GM21515 (cell line): Measurements from ENCODE around the gene CELSR3.

Experiments used
- ATAC-seq: cut with Tn5 transposase; IDR thresholded peaks from one replicate; pipeline ENCODE4 v1.9.1; 2021; ENCODE audit not compliant: unreplicated experiment

Gene CELSR3

DNA sequence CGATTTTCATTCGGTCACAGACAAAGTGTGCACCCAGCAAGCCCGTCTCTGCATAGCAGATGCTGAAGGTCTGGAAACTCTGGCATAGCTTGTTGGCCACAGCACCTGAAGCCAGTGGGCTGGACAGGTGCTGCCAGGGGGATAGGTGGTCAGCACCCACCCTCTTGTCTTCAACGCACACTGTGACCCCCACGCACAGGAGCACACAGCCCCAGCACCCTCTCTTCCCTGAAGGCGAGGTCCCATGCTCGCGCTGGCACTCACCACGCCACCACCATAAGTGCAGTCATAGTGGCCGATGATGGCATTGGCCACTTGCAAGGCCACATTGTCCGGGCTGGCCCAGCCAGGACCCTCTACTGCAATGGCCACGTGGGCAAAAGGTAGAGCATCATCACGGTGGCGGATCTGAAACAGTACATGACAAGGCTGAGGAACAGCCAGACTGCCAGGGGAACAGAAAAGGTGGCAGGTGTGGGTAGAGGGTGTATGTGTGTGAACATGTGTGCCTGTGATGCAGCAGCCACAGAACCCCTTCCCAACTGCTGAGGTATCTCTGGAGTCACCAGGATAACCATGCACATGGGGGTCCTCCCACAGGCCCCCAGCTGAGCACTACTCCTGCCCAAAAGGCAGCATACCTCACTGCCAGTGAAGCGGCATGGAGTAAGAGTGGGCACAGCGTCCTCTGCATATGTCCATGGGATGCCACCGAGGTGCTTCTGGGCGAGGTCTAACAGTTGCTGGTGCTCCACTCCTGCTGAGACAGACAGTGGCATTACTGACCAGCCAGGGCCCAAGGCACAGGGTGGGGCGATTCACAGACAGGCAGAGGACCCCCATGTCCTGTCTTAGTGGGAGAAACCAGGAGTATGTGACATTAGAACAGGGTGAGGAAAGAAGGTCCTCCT is 61.7 kb downstream of the CELSR3 start:
- no peak for ATAC-seq

- ATAC-seq = no peak
Observed at GRCh38 chr3:48599509-48600285, 63.0 kb downstream of the CELSR3 start.

GRCh38 chr3:48599077-48599501 is 63.6 kb downstream of the CELSR3 start:
- ATAC-seq = no peak

GRCh38 chr3:48598323-48599076 is 64.2 kb downstream of the CELSR3 start:
- no peak for ATAC-seq

- no peak for ATAC-seq
Observed at GRCh38 chr3:48597408-48597800, 65.3 kb downstream of the CELSR3 start.

- ATAC-seq = no peak
Observed at GRCh38 chr3:48596676-48597407, 65.8 kb downstream of the CELSR3 start.

GRCh38 chr3:48596157-48596556 is 66.5 kb downstream of the CELSR3 start:
- no peak for ATAC-seq

DNA sequence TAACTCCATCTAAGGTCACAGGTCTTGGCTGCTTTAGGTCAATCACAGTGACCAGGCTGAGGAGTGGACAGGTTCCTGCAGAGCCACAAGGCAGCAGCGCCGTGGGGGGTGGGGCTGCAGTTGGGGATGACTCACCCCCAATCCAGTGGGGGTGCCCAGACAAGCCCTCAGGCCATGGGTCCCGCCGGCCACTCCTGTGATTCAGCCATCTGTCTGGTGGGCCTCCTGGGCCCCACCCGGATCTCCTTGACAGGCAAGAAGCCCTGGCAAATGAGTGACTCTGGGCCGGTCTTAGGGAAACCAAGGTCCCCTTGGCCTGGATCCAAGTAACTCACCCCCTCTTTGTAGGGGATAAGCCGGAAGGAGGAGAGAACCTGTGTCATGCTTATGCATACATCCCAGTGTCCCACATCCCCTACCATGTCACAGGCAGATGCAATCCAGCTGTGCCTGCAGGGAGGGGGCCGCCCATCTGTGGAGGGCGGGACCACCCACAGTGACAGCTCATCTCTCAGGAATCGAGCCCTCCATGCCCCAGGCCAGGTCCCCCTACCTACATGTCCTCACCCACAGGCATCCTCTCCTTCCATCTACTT is 67.1 kb downstream of the CELSR3 start:
- no peak for ATAC-seq

DNA sequence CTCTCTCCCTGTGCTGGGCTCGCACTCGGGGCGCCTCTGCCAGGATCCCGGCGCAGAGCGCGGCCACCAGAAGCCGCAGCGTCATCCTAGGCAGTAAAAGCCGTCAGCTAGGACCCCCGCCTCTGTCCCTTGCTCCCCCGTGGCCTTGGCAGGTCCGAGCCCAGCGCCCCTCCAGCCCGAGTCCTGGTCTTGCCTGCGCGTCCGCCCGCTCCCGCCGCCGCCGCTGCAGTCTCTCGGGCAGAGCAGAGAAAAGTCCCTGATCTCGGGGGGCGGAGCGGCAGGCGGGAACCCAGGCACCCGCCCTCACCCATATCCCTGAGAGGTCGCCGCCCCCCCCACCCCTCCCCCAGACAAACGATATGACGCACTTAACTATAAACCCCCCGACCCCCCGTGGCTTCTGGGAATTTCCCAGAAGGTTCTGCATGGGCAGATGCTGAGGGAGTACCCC is 67.6 kb downstream of the CELSR3 start, which contains the start of gene COL7A1:
Gene COL7A1 (minus strand): TSS at position 255 of the 451 bp plus-strand sequence. CDS start 170 bp downstream, at position 85.
- ATAC-seq = no peak

- ATAC-seq = no peak
Observed at GRCh38 chr3:48594417-48595049, 68.2 kb downstream of the CELSR3 start.

GRCh38 chr3:48593337-48593736 is 69.3 kb downstream of the CELSR3 start:
- ATAC-seq = no peak

DNA sequence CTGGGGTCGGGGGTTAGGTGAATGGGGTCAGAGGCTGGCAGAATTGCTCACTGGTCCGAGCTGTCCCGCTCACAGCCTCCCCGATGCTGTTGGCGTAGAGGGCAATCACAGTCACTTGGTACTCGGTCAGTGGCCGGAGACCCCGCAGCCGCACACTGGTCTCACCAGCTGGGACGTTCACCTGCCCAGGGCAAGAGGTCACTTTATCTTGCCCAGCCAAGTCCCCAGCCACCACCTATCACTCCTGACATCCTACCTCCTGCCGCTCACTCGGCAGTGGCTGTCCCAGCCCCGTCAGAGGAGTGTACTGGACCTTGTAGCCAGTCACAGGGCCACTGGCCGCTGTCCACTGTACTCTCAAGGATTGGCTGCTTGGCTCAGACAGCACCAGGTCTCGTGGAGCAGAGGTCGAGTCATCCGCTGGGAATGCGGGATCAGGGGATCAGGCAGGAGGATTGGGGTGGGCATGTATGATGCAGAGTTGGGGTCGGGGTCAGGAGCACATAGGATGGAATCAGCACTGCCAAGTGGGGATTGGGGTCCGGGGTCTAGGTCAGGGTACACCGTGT is 70.1 kb downstream of the CELSR3 start:
- ATAC-seq = no peak

DNA sequence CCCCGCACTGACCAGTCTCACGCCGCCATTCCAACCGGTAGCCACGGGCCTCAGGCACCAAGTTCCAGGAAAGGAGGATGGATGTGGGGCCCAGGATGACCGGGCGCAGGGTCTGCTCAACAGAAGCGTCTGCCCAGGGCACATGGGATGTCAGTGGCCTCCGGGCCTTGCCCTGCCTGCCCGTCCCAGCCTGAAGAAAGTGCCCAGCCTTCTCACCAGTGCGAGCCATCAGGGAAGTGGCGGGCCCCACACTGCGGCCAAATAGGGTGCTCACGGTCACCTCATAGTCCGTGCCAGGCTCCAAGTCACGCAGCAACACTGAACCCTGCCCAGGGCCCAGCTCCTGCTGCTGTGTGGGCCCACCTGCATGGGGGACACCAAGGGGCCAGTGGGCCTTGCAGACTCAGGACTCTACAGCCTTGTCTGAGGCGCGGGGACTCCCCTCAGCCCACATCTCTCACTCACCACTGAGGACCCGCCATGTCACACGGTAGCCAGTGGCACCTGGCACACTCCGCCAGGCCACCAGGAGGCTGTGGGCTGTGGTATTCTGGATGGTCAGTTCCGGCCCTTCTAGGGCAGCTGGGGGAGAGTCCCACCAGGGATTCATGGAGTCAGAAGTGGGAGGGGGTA is 70.7 kb downstream of the CELSR3 start:
- ATAC-seq = no peak

DNA sequence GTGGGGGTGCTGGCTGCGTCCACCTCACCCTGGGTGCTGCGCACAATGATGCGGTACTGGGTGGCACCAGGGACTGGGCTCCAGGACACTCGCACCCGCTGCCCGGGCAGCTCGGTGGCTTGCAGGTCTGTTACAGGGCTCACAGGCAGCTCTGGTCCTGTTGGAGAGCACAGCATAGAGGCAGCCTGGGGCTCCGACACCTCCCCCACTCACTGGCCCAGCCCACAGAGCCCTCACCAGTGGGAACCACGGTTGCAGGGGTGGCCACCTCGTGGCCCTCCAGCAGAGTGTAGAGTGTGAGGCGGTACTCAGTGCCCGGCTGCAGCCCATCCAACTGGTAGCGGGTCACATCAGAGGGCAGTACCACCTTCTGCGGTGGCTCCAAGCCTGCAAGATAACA is 71.2 kb downstream of the CELSR3 start:
- ATAC-seq = no peak

DNA sequence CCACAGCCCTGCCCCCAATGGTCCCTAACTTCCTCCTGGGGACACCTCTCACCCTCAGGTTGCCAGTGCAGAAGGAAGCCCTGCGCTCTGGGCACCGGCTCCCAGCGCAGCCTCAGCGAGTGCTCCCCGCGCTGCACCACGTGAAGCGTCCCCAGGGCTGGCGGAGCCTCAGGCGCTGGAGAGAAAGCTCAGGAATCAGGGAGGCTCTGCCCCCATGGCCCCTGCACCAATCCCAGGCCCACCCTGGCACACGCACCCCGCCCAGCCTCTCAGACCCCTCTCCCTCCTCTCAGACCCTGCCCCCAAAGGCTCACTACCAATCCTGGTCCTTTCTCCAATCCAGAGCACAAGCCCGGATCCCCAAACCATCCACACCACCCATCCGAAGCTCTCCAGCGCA is 74.5 kb downstream of the CELSR3 start:
- ATAC-seq = no peak

DNA sequence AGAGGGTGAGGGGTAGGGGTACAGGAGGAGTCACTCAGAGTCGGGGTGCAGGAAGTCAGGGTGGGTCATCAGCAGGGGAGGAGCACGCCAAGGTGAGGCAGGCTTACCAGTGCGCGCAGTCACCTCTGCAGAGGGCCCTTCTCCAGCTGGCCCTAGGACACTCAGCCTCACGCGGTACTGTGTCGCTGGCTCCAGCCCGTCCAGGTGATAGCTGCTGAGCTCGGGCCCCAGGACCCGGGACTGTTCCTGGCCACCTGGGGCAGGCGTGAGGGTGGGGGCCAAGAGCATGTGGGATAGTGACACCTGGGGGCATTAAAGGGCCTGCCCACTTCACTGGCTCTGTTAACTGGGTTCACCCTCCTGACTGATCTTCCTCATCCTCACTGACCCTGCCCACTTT is 75.0 kb downstream of the CELSR3 start:
- ATAC-seq = no peak
